K562 (cell line): Measurements from ENCODE around the gene CACNA1A. TPM values are rescaled to one million over a fixed set of nuclear protein-coding genes. Genes with fewer than 3 reads are reported as not detected.
A peak's percentile ranks its signal among the peaks of the same experiment; 100 is the strongest.

Experiments used
- ATAC-seq: fragments of 200-7000 bp; cut with Tn5 transposase; 3 replicates; pipeline ENCODE4 v1.9.1; 2020; ENCODE audit warnings: moderate library complexity
- BruUV-seq: library from RNA; stranded (reverse); fragments of 400-500 nt; replicated peaks from 2 replicates; lab custom pipeline; 2021; lab: Mats Ljungman, UMichigan
- CTCF ChIA-PET: fragments of 300-600 bp; formaldehyde crosslinking; extraction: SDS; loops from one replicate; lab custom pipeline; 2021; ENCODE audit warnings: low intra/inter-chr PET ratio; lab: Yijun Ruan, JAX
- POLR2A ChIA-PET: fragments of 300-600, 350-650 bp; sonication (Branson Sonifier 250); formaldehyde crosslinking; extraction: SDS; loops from one replicate; lab custom pipeline; 2021; ENCODE audit warnings: antibody characterized with exemption, inconsistent platforms; lab: Yijun Ruan, JAX
- DNase-seq, 4 experiments: peaks; one replicate each; pipeline versions ENCODE4 v3.0.0 to v3.0.0-alpha.2; 2011 to 2018; ENCODE audit warnings: low spot score in 3 of 4, mixed read lengths in 3 of 4; ENCODE audit errors: extremely low read depth in 1 of 4
- FAIRE-seq: peaks from 2 replicates; lab custom pipeline; 2011; peaks lifted over from hg19 to GRCh38; lab: Jason Lieb, UNC
- H2AFZ ChIP-seq: 2 replicates; pipeline ENCODE4 v1.6.0; 2011; ENCODE audit warnings: low read depth, low read length, control low read depth, inconsistent platforms
- H3K27ac ChIP-seq: fragments of 200-600 bp; 3 replicates; pipeline ENCODE4 v1.8.0; 2011; ENCODE audit warnings: low read depth, mild to moderate bottlenecking, control low read depth, inconsistent platforms, low read length, moderate library complexity, mixed read lengths; ENCODE audit errors: extremely low read depth
- H3K27me3 ChIP-seq, 2 experiments: fragments of 300-600 bp in 1 of 2; 2 replicates in 1 of 2; 3 replicates in 1 of 2; pipeline versions ENCODE4 v1.6.0 to v1.8.0; 2011; ENCODE audit warnings: inconsistent platforms in 2 of 2, low read length in 2 of 2, mild to moderate bottlenecking in 1 of 2, mixed read lengths in 1 of 2, moderate library complexity in 1 of 2; ENCODE audit not compliant: control insufficient read depth in 2 of 2, insufficient read depth in 2 of 2
- H3K36me3 ChIP-seq: fragments of 300-600 bp; 3 replicates; pipeline ENCODE4 v1.8.0; 2011; ENCODE audit warnings: mild to moderate bottlenecking, low read length, inconsistent platforms; ENCODE audit not compliant: control insufficient read depth, insufficient read depth
- H3K4me1 ChIP-seq, 2 experiments: fragments of 200-600 bp in 1 of 2; replicated peaks in 1 of 2; 2 replicates in 1 of 2; 3 replicates in 1 of 2; pipeline versions ENCODE4 v1.5.1 to v1.8.0; 2011; ENCODE audit warnings: inconsistent platforms in 2 of 2, low read length in 2 of 2, mild to moderate bottlenecking in 1 of 2, mixed read lengths in 1 of 2, moderate library complexity in 1 of 2; ENCODE audit not compliant: control insufficient read depth in 2 of 2, insufficient read depth in 2 of 2
- H3K4me2 ChIP-seq: 2 replicates; pipeline ENCODE4 v1.6.1; 2011; ENCODE audit warnings: low read length, control low read depth, inconsistent platforms, mixed read lengths; ENCODE audit not compliant: insufficient read depth
- H3K4me3 ChIP-seq: fragments of 200-600 bp; sonication (generic), shearing (Covaris generic); 2 replicates; pipeline ENCODE4 v1.5.1; 2016; ENCODE audit warnings: control low read depth, inconsistent platforms
- H3K79me2 ChIP-seq: fragments of 200-600 bp; 3 replicates; pipeline ENCODE4 v1.8.0; 2011; ENCODE audit warnings: low read length, inconsistent platforms; ENCODE audit not compliant: control insufficient read depth, insufficient read depth
- H3K9ac ChIP-seq, 2 experiments: 2 replicates each; pipeline versions ENCODE4 v1.6.0 to v1.6.1; 2011; ENCODE audit warnings: low read depth in 2 of 2, low read length in 2 of 2, control low read depth in 1 of 2, inconsistent platforms in 1 of 2, mild to moderate bottlenecking in 1 of 2, mixed read lengths in 1 of 2; ENCODE audit not compliant: insufficient read depth in 1 of 2
- H3K9me1 ChIP-seq: one replicate; pipeline ENCODE4 v1.6.0; 2011; ENCODE audit warnings: inconsistent platforms, mild to moderate bottlenecking, low read length, moderate library complexity; ENCODE audit not compliant: control insufficient read depth, insufficient read depth
- H3K9me3 ChIP-seq: replicated peaks from 2 replicates; pipeline ENCODE4 v1.5.1; 2011; ENCODE audit warnings: low read depth, low read length, inconsistent platforms; ENCODE audit not compliant: control insufficient read depth, insufficient read depth
- H4K20me1 ChIP-seq: replicated peaks from 2 replicates; pipeline ENCODE4 v1.6.1; 2011; ENCODE audit warnings: low read length, inconsistent platforms, mixed read lengths; ENCODE audit not compliant: control insufficient read depth, insufficient read depth
- ARID3A ChIP-seq: IDR thresholded peaks from 2 replicates; pipeline ENCODE4 v1.6.1; 2012; ENCODE audit warnings: low read depth, low read length, improper control_type of control experiment, borderline replicate concordance
- CTCF ChIP-seq, 3 experiments: IDR thresholded peaks in 2 of 3; conservative IDR thresholded peaks in 1 of 3; 2 replicates each; pipeline ENCODE4 v1.5.1; 2011 to 2012; ENCODE audit warnings: low read length in 3 of 3, mild to moderate bottlenecking in 3 of 3, control low read depth in 2 of 3, improper control_type of control experiment in 1 of 3, inconsistent platforms in 1 of 3, low read depth in 1 of 3, mixed read lengths in 1 of 3, moderate library complexity in 1 of 3; ENCODE audit not compliant: insufficient read depth in 2 of 3
- EHMT2 ChIP-seq: fragments of 450-650 bp; IDR thresholded peaks from 2 replicates; pipeline ENCODE4 v1.6.1; 2018; ENCODE audit warnings: antibody characterized with exemption
- GTF2F1 ChIP-seq: IDR thresholded peaks from 2 replicates; pipeline ENCODE4 v1.6.1; 2011; ENCODE audit warnings: low read depth, low read length, improper control_type of control experiment
- PTBP1 ChIP-seq: fragments of 200-400 bp; formaldehyde crosslinking; IDR thresholded peaks from 2 replicates; pipeline ENCODE4 v1.6.1; 2017; ENCODE audit warnings: low read depth, low read length
- RBM25 ChIP-seq: fragments of 200-400 bp; formaldehyde crosslinking; IDR thresholded peaks from 2 replicates; pipeline ENCODE4 v1.6.1; 2018; ENCODE audit warnings: low read length, low read depth, moderate library complexity; ENCODE audit not compliant: severe bottlenecking
- SRSF1 ChIP-seq: fragments of 200-400 bp; formaldehyde crosslinking; IDR thresholded peaks from 2 replicates; pipeline ENCODE4 v1.6.1; 2017; ENCODE audit warnings: mild to moderate bottlenecking, low read depth, low read length, moderate library complexity
- VEZF1 ChIP-seq: fragments of 200-800 bp; sonication (Bioruptor generic); IDR thresholded peaks from 2 replicates; pipeline ENCODE4 v1.6.1; 2017; ENCODE audit warnings: missing genetic modification characterization, missing compliant biosample characterization
- WGBS: fragments of 100-300 bp; shearing (Covaris generic); methylation state at CpG from one replicate; pipeline ENCODE4 v1.1.6; 2016; ENCODE audit warnings: low coverage, mixed read lengths; ENCODE audit not compliant: insufficient coverage; ENCODE audit errors: missing lambda C conversion rate; 5-methylcytosine and 5-hydroxymethylcytosine counted together
- in situ Hi-C: fragments of 300-500 bp; cut with MboI; formaldehyde crosslinking; loops from 4 replicates; pipeline ENCODE4 v1.15.0; 2018; ENCODE audit warnings: inconsistent platforms, mixed read lengths
- intact Hi-C: fragments of 100-400 bp; cut with micrococcal nuclease; formaldehyde crosslinking; loops from 2 replicates; pipeline ENCODE4 v1.14.2; 2022
- polyA plus RNA-seq, 8 experiments: library from polyadenylated mRNA; depleted of rRNA in 4 of 8; stranded (reverse) in 5 of 8; unstranded in 3 of 8; fragments of >200 nt; fragmentation: Nextera tagmentation in 2 of 8; fragmentation: Illumina TruSeq in 1 of 8; extraction: Ambion mirVana in 2 of 8; extraction: Trizol in 1 of 8; gene quantifications; 2 replicates each; pipeline versions ENCODE4 v1.2.1 to v1.2.3, GENCODE V29; 2011 to 2014; ENCODE audit warnings: inconsistent platforms in 1 of 8, missing spikeins in 1 of 8
- total RNA-seq, 7 experiments: library from RNA; depleted of rRNA in 6 of 7; stranded (reverse); fragments of >200 nt in 6 of 7; fragmentation: Illumina TruSeq in 2 of 7; extraction: Trizol in 2 of 7; gene quantifications; 2 replicates each; pipeline versions ENCODE4 v1.2.1 to v1.2.3, GENCODE V29; 2011 to 2021; ENCODE audit warnings: low replicate concordance in 1 of 7

CACNA1A gene
- total and polyA plus RNA-seq, 9 of the 15 experiments (the other 6 are each of a cell fraction or from before 2014, with no cell fraction given), result 0.03 to 0.20 (median 0.09) TPM; not detected in 1

GRCh38 chr19:13277104-13277809 lies 229.0 kb downstream of the CACNA1A start:
- ChIA-PET POLR2A (interaction anchor here (0.6 kb wide), 1 partner anchor 631 kb away, joined by 4 read pairs; no protein-coding TSS in a partner anchor), CTCF (interaction anchor here (0.5 to 3.8 kb wide), 10 partner anchors 15 to 872 kb away, joined by 4 to 34 read pairs (median 6); no protein-coding TSS in a partner anchor)
- peak; percentile 96 for FAIRE-seq
- Histone ChIP-seq H3K4me2 (no peak overlapping the region; the same call in 1 of the 2 replicates), H3K4me3 (no peak overlapping the region), H2AFZ (peak overlapping the region; percentile 33), H3K36me3 (no peaks in the 10 kb centered on the region), H3K9me1 (no peaks in the 10 kb centered on the region), H4K20me1 (no peaks in the 10 kb centered on the region; the same call in 1 of the 2 replicates), H3K9ac (no peak overlapping the region), H3K27ac (no peak overlapping the region), H3K79me2 (no peaks in the 10 kb centered on the region), H3K9me3 (no peaks in the 10 kb centered on the region), H3K4me1 (peaks cover 2 to 8% of the 10 kb centered on the region in 2 experiments; a peak in 3 of 5 replicates), H3K27me3 (peaks cover 0 to 6% of the 10 kb centered on the region in 2 experiments; a peak in 2 of 5 replicates)
- DNase-seq, result peak; percentile 72 to 86 (median 78)
- peak; percentile 98 for ATAC-seq
- WGBS, result 18% methylated on average over 17 of the region's 17 CpGs
- BruUV-seq, result no TSS peak
- intact Hi-C loops, result loop anchor here (1.0 to 2.0 kb wide), 3 partner anchors 58 to 312 kb away; no protein-coding TSS in a partner anchor
- in situ Hi-C loops, result loop anchor here (5.0 to 10.0 kb wide), 2 partner anchors 315 to 568 kb away; no protein-coding TSS in a partner anchor
- TF ChIP-seq PTBP1 (peak; percentile 91), RBM25 (peak; percentile 99), GTF2F1 (no peak), ARID3A (0 out of 2 replicates have a peak, but pooled peaks have one; percentile 39), SRSF1 (no peak), VEZF1 (CRISPR knock-in tag) (peak; percentile 70), CTCF (IDR thresholded peaks at IDR 0.05 in 2 of 3, conservative IDR thresholded peaks at IDR 0.05 in 1 of 3; ENCODE audit: insufficient read depth in 2 of 3, low read depth in 1 of 3, low read length in 3 of 3) (peak; percentile 72 to 86 (median 73)), EHMT2 (no peak)
